Measurements from ENCODE around the gene ELP4. TPM values are rescaled to one million over a fixed set of nuclear protein-coding genes. Genes with fewer than 3 reads are reported as not detected.

The ELP4 gene
- total RNA-seq, 1 experiment from 2014 or later, result 15.2 TPM

DNA sequence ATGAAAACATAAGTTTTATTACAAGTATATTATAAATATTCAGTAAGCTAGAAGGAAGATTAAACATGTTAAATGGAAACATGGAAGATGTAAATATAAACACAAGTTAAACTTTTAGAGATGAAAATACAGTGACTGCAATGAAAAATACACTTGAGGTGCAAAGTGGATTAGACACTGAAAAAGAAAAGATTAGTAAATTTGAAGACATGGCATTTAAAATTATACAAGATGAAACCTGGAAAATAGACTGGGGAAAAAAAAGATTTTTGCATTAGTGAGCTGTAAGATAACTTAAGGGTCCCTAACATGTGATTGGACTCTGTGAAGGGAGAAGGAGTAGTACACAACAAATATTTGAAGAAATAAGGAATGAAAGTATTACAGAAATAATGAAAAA, 33.3 kb downstream of the ELP4 start:
- Histone ChIP-seq H4K5ac (ENCODE audit: insufficient read length, low read depth, low read length) (no peak overlapping the region), H4K91ac (ENCODE audit: insufficient read length, low read depth, low read length) (no peak overlapping the region), H3K23ac (ENCODE audit: insufficient read length, low read depth, low read length) (no peak overlapping the region), H4K8ac (replicated peaks; ENCODE audit: insufficient read length, low read depth, low read length) (no peak overlapping the region), H3K27ac (ENCODE audit: insufficient read length, low read depth, low read length) (no peak overlapping the region), H2AFZ (ENCODE audit: low read length) (no peak overlapping the region), H3K9ac (ENCODE audit: extremely low read depth, insufficient read length, low read length) (no peak overlapping the region), H2BK120ac (ENCODE audit: low read depth, low read length, poor library complexity, severe bottlenecking) (no peak overlapping the region), H2BK20ac (ENCODE audit: low read depth, low read length, poor library complexity, severe bottlenecking) (no peak overlapping the region), H3T11ph (ENCODE audit: low read length) (no peak overlapping the region), H3K14ac (ENCODE audit: insufficient read depth, low read length) (no peak overlapping the region), H2BK15ac (ENCODE audit: low read depth, low read length) (no peak overlapping the region), H3K9me3 (ENCODE audit: control insufficient read depth, low read depth, low read length) (no peaks in the 10 kb centered on the region), H2AK5ac (ENCODE audit: insufficient read length, low read length) (no peak overlapping the region), H3K4me1 (ENCODE audit: insufficient read depth, low read length) (no peaks in the 10 kb centered on the region), H2BK12ac (ENCODE audit: insufficient read length, low read depth, low read length) (no peak overlapping the region), H4K20me1 (ENCODE audit: control insufficient read depth, insufficient read depth, insufficient read length) (no peaks in the 10 kb centered on the region), H2BK5ac (ENCODE audit: insufficient read length, low read length) (no peak overlapping the region), H3K18ac (ENCODE audit: insufficient read length, low read depth, low read length) (no peak overlapping the region), H3K4ac (ENCODE audit: low read depth, low read length) (no peak overlapping the region), H3K79me1 (ENCODE audit: insufficient read depth, low read depth, low read length, poor library complexity, severe bottlenecking) (no peaks in the 10 kb centered on the region), H3K56ac (ENCODE audit: insufficient read length, low read depth, low read length) (no peak overlapping the region), H3K79me2 (ENCODE audit: insufficient read depth, low read length) (no peaks in the 10 kb centered on the region), H3K27me3 (ENCODE audit: insufficient read depth, low read length) (no peaks in the 10 kb centered on the region), H3K4me2 (ENCODE audit: insufficient read depth, insufficient read length, low read length) (no peak overlapping the region), H3K23me2 (ENCODE audit: insufficient read length, low read depth, low read length, poor library complexity, severe bottlenecking) (no peaks in the 10 kb centered on the region)
- Mint-ChIP-seq H3K4me1 (no peaks in the 10 kb centered on the region), H3K9me3 (peaks cover 24 to 29% of the 10 kb centered on the region in 2 experiments), H3K27ac (no peak overlapping the region), H3K27me3 (ENCODE audit: low read depth) (no peaks in the 10 kb centered on the region), H3K4me3 (no peak overlapping the region), H3K36me3 (ENCODE audit: insufficient read depth in 1 of 3, low read depth in 3 of 3) (peaks cover 31 to 43% (median 37%) of the 10 kb centered on the region in 3 experiments)
- TF ChIP-seq, protein P1, sequence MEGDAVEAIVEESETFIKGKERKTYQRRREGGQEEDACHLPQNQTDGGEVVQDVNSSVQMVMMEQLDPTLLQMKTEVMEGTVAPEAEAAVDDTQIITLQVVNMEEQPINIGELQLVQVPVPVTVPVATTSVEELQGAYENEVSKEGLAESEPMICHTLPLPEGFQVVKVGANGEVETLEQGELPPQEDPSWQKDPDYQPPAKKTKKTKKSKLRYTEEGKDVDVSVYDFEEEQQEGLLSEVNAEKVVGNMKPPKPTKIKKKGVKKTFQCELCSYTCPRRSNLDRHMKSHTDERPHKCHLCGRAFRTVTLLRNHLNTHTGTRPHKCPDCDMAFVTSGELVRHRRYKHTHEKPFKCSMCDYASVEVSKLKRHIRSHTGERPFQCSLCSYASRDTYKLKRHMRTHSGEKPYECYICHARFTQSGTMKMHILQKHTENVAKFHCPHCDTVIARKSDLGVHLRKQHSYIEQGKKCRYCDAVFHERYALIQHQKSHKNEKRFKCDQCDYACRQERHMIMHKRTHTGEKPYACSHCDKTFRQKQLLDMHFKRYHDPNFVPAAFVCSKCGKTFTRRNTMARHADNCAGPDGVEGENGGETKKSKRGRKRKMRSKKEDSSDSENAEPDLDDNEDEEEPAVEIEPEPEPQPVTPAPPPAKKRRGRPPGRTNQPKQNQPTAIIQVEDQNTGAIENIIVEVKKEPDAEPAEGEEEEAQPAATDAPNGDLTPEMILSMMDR (conservative IDR thresholded peaks at IDR 0.05), result no peak
- no peak for DNase-seq

Measured in H9 (cell line).